Smooth muscle cell (in vitro differentiated cells): ENCODE measurements around the gene PRKAG2. TPM values are rescaled to one million over a fixed set of nuclear protein-coding genes. Genes with fewer than 3 reads are reported as not detected.

Experiments
- DNase-seq: peaks from one replicate; lab custom pipeline; 2025; ENCODE audit not compliant: unreplicated experiment; lab: John Stamatoyannopoulos, UW
- H2AFZ ChIP-seq: fragments of 200-600 bp; sonication (generic); 2 replicates; pipeline ENCODE4 v1.6.0; 2016; ENCODE audit warnings: antibody characterized with exemption, low read depth, mild to moderate bottlenecking
- H3F3A ChIP-seq: fragments of 200-600 bp; sonication (generic); 2 replicates; pipeline ENCODE4 v1.6.0; 2017; ENCODE audit warnings: antibody characterized with exemption, low read depth
- H3K27ac ChIP-seq: fragments of 200-600 bp; sonication (generic); 2 replicates; pipeline ENCODE4 v1.5.1; 2016; ENCODE audit warnings: low read depth, mild to moderate bottlenecking
- H3K27me3 ChIP-seq: fragments of 200-600 bp; sonication (generic); 2 replicates; pipeline ENCODE4 v1.6.1; 2016; ENCODE audit warnings: low read depth, mild to moderate bottlenecking
- H3K36me3 ChIP-seq: fragments of 200-600 bp; sonication (generic); 2 replicates; pipeline ENCODE4 v1.5.1; 2016; ENCODE audit warnings: low read depth
- H3K4me1 ChIP-seq: fragments of 200-600 bp; sonication (generic); 2 replicates; pipeline ENCODE4 v1.5.1; 2016; ENCODE audit warnings: low read depth
- H3K4me2 ChIP-seq: fragments of 200-600 bp; sonication (generic); 2 replicates; pipeline ENCODE4 v1.6.0; 2016; ENCODE audit warnings: mild to moderate bottlenecking
- H3K4me3 ChIP-seq: fragments of 200-600 bp; sonication (generic); 2 replicates; pipeline ENCODE4 v1.5.1; 2016; ENCODE audit warnings: mild to moderate bottlenecking
- H3K79me2 ChIP-seq: fragments of 200-600 bp; sonication (generic); 2 replicates; pipeline ENCODE4 v1.6.0; 2016; ENCODE audit warnings: low read depth, mild to moderate bottlenecking
- H3K9ac ChIP-seq: fragments of 200-600 bp; sonication (generic); 2 replicates; pipeline ENCODE4 v1.6.0; 2016; ENCODE audit warnings: low read depth
- H3K9me3 ChIP-seq: fragments of 200-600 bp; sonication (generic); replicated peaks from 2 replicates; pipeline ENCODE4 v1.5.1; 2016; ENCODE audit warnings: low read depth
- H4K20me1 ChIP-seq: fragments of 200-600 bp; sonication (generic); 2 replicates; pipeline ENCODE4 v1.6.0; 2016; ENCODE audit warnings: low read depth
- WGBS: methylation state at CpG from one replicate; pipeline ENCODE4 v1.1.7; 2016; ENCODE audit warnings: low lambda C conversion rate; 5-methylcytosine and 5-hydroxymethylcytosine counted together
- polyA plus RNA-seq: library from polyadenylated mRNA; unstranded; fragments of >200 nt; fragmentation: Nextera tagmentation; extraction: Ambion mirVana; gene quantifications from 2 replicates; pipeline ENCODE4 v1.2.1, GENCODE V29; 2016
- total RNA-seq: library from RNA; depleted of rRNA; stranded (reverse); fragments of >200 nt; gene quantifications from 2 replicates; pipeline ENCODE4 v1.2.3, GENCODE V29; 2014
- TF ChIP-seq, protein P1 (sequence below): fragments of 200-600 bp; sonication (generic); IDR thresholded peaks from 2 replicates; pipeline ENCODE4 v1.5.1; 2017; ENCODE audit warnings: borderline replicate concordance, mild to moderate bottlenecking, antibody characterized with exemption; ENCODE audit not compliant: insufficient read depth, poor library complexity, severe bottlenecking

PRKAG2 gene
- total and polyA plus RNA-seq, 2 experiments from 2014 or later = 3.5 to 3.9 TPM

DNA sequence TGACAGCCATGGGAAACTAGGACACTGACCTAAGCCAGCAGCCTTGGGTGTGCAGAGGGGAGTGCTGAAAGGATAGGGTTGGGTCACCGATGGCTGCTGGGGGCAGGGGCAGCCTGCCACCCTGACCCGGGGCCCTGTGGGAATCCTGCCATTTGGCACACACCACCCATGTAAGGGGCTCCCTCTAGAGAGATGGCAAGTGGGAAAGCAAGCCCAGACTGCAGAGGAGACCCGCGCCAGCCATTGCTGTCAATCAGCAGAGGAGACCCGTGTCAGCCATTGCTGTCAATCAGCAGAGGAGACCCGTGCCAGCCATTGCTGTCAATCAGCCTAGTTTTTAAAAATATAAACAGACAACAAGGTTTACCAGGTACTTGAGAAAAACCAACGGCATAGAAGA, 27.4 kb upstream of the PRKAG2 start:
- TF ChIP-seq, protein P1, sequence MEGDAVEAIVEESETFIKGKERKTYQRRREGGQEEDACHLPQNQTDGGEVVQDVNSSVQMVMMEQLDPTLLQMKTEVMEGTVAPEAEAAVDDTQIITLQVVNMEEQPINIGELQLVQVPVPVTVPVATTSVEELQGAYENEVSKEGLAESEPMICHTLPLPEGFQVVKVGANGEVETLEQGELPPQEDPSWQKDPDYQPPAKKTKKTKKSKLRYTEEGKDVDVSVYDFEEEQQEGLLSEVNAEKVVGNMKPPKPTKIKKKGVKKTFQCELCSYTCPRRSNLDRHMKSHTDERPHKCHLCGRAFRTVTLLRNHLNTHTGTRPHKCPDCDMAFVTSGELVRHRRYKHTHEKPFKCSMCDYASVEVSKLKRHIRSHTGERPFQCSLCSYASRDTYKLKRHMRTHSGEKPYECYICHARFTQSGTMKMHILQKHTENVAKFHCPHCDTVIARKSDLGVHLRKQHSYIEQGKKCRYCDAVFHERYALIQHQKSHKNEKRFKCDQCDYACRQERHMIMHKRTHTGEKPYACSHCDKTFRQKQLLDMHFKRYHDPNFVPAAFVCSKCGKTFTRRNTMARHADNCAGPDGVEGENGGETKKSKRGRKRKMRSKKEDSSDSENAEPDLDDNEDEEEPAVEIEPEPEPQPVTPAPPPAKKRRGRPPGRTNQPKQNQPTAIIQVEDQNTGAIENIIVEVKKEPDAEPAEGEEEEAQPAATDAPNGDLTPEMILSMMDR = no peak
- Histone ChIP-seq H3K27ac (no peak overlapping the region), H3K4me3 (no peak overlapping the region), H3K4me2 (no peak overlapping the region), H4K20me1 (no peaks in the 10 kb centered on the region), H2AFZ (no peak overlapping the region), H3K4me1 (no peaks in the 10 kb centered on the region), H3K27me3 (peaks cover 2% of the 10 kb centered on the region), H3K9me3 (no peaks in the 10 kb centered on the region), H3K36me3 (no peaks in the 10 kb centered on the region), H3F3A (no peaks in the 10 kb centered on the region), H3K9ac (no peak overlapping the region), H3K79me2 (no peaks in the 10 kb centered on the region)
- 95% methylated on average over 7 of the region's 7 CpGs for WGBS
- DNase-seq = no peak

DNA sequence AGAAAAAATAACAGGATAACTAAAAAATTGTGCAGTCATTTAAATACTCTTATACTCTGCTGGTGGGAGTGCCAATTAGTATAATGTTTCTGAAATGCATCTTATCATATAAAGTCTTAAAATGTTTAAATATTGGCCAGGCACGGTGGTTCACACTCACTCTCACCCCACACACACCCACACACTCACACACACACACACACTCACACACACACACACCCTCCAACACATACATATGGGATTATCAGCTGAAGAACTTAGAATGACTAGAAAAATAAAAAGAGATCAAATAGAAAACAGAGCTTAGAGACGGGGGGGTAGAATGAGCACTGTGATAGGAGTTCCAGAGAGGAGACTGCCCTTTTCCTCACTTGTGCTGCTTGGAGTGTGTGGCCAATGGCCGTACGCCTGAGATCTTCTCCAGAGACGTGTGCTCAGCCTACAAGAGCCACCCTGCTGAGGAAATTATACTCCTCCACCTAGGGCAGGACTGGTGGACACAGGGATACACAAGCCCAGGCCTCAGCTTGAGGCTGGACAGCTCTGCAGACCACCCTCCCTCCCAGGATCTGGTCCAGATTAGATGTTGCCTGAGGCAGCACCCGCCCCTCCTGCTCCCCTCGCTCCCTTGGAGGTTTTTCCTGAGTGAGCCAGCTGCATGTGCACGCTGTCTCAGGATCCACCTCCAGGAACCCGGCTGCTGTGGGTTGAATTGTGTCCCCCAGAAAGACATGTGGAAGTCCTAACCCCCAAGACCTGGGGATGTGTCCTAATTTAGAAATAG, 26.5 kb upstream of the PRKAG2 start:
- Histone ChIP-seq H2AFZ (no peak overlapping the region), H3K4me2 (no peak overlapping the region), H3K27ac (no peak overlapping the region), H3K79me2 (no peaks in the 10 kb centered on the region), H3K4me1 (no peaks in the 10 kb centered on the region), H3K9me3 (no peaks in the 10 kb centered on the region), H3K27me3 (peaks cover 2% of the 10 kb centered on the region), H3K9ac (no peak overlapping the region), H3F3A (no peaks in the 10 kb centered on the region), H3K36me3 (no peaks in the 10 kb centered on the region), H3K4me3 (no peak overlapping the region), H4K20me1 (no peaks in the 10 kb centered on the region)
- TF ChIP-seq, protein P1 = no peak
- no peak for DNase-seq
- 74% methylated on average over 9 of the region's 9 CpGs for WGBS

DNA sequence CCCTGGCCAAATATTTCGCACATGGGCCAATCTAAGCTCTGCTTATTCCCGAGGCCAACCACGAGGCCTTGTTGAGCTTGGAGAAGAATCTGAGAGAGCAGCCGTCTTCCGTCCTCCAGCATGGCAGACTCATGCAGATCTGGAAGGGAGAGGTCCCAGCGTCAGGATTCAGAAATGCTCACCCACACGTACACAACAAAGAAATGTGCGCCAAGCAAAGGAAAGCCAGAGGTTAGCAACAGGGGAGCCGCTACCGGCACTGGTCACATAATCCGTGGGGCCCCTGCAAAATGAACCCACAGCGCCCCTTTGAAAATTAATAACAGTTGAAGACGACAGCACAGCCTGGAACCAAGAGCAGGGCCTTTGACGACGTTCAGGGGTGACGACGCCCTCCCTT, 25.4 kb upstream of the PRKAG2 start:
- H3K9ac ChIP-seq = no peak overlapping the region
- no peaks in the 10 kb centered on the region for H3K4me1 ChIP-seq
- DNase-seq = no peak
- no peak overlapping the region for H3K4me2 ChIP-seq
- H3K79me2 ChIP-seq = no peaks in the 10 kb centered on the region
- no peaks in the 10 kb centered on the region for H4K20me1 ChIP-seq
- H3K4me3 ChIP-seq = no peak overlapping the region
- no peaks in the 10 kb centered on the region for H3K27me3 ChIP-seq
- no peak overlapping the region for H3K27ac ChIP-seq
- 87% methylated on average over 17 of the region's 17 CpGs for WGBS
- no peaks in the 10 kb centered on the region for H3K9me3 ChIP-seq
- TF ChIP-seq, protein P1 = no peak
- no peaks in the 10 kb centered on the region for H3K36me3 ChIP-seq
- H2AFZ ChIP-seq = no peak overlapping the region
- H3F3A ChIP-seq = no peaks in the 10 kb centered on the region

DNA sequence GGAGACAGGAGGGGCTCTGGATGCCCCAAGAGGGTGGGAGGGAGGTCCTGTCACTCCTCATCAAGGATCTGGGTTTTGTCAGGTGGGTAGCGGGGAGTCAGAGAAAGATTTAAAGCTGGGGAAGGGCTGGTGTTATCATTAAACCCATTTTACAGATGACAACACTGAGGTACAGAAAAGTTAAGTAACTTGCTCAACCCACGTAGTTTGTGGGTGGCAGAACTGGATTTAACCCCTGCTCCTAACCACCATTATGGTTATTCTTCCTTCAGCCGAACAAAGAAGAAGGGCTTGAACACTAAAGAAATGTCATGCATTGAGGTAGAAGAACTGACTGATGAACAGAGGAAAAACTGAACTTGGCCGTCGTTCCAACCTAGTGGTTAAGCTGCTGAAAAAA, 24.9 kb upstream of the PRKAG2 start:
- no peak overlapping the region for H3K27ac ChIP-seq
- 73% methylated on average over 5 of the region's 5 CpGs for WGBS

More for the DNA sequence above, 24.9 kb upstream of the PRKAG2 start:
- Histone ChIP-seq H3K4me2 (no peak overlapping the region), H3K4me3 (no peak overlapping the region), H3K4me1 (no peaks in the 10 kb centered on the region), H2AFZ (no peak overlapping the region), H3K36me3 (no peaks in the 10 kb centered on the region), H3K9me3 (no peaks in the 10 kb centered on the region), H3K79me2 (no peaks in the 10 kb centered on the region), H3K27me3 (no peaks in the 10 kb centered on the region), H3F3A (no peaks in the 10 kb centered on the region), H3K9ac (no peak overlapping the region), H4K20me1 (no peaks in the 10 kb centered on the region)
- TF ChIP-seq, protein P1 = no peak
- no peak for DNase-seq
